A549 (cell line): ENCODE measurements around the gene PHYHIPL.

ENCODE experiments used
- CBX2 ChIP-seq: fragments of 200-600 bp; sonication (generic); IDR thresholded peaks from 2 replicates; pipeline ENCODE4 v1.6.1; 2016; ENCODE audit warnings: low read depth, mild to moderate bottlenecking, borderline replicate concordance
- CBX8 ChIP-seq: fragments of 200-600 bp; sonication (generic); IDR thresholded peaks from 2 replicates; pipeline ENCODE4 v1.6.1; 2016
- CEBPB ChIP-seq, 2 experiments: fragments of >200 bp in 1 of 2; sonication (Bioruptor Twin) in 1 of 2; formaldehyde crosslinking in 1 of 2; IDR thresholded peaks; 2 replicates each; pipeline ENCODE4 v1.6.1; 2012 to 2016
- CHD2 ChIP-seq: fragments of 150-350 bp; IDR thresholded peaks from 2 replicates; pipeline ENCODE4 v1.6.1; 2014; ENCODE audit warnings: low read length; ENCODE audit not compliant: partially characterized antibody
- CTCF ChIP-seq: fragments of >200 bp; sonication (Bioruptor Twin); formaldehyde crosslinking; IDR thresholded peaks from 3 replicates; pipeline ENCODE4 v1.5.1; 2016
- JUNB ChIP-seq: fragments of >200 bp; sonication (Bioruptor Twin); formaldehyde crosslinking; IDR thresholded peaks from 2 replicates; pipeline ENCODE4 v1.6.1; 2016
- POLR2A ChIP-seq: IDR thresholded peaks from 2 replicates; pipeline ENCODE4 v1.6.1; 2012; ENCODE audit warnings: mild to moderate bottlenecking, low read length
- RNF2 ChIP-seq: fragments of 200-600 bp; sonication (generic); IDR thresholded peaks from 2 replicates; pipeline ENCODE4 v1.6.1; 2016; ENCODE audit warnings: low read depth, mild to moderate bottlenecking, antibody characterized with exemption, moderate library complexity, borderline replicate concordance
- TF ChIP-seq, protein P1 (sequence below): IDR thresholded peaks from 2 replicates; pipeline ENCODE4 v1.6.1; 2012

DNA sequence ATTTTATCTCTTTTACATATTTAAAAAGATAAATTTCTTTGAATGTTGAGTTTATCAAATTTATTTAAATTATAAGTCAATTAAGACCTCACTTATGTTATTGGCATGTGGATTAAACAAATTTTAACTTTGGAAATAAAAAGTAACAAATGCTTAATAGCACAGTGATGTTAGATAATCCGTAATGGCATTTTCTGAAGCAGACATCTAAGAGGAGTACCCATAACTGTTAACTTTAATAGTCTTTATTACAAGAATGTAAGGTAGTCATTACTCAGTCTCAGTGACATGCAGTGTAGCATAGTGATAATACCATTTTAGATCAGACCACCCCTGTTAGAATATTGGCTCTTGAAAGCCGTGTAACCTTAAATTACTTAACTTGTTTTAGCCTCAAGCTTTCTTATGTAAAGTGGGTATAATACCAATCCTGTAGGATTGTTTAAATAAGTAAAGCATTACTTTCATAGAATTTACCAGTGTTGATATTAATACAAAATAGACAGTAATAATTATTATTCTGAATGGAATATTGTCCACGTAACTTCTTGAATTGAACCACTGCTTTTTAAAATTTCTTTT lies 4.3 kb downstream of the PHYHIPL start:
- TF ChIP-seq CTCF = no peak
- TF ChIP-seq CHD2 = no peak
- no peak for TF ChIP-seq JUNB
- TF ChIP-seq CEBPB (IDR thresholded peaks at IDR 0.05) = no peak
- no peak for TF ChIP-seq CBX8
- TF ChIP-seq RNF2 = no peak
- no peak for TF ChIP-seq POLR2A
- TF ChIP-seq, protein P1, sequence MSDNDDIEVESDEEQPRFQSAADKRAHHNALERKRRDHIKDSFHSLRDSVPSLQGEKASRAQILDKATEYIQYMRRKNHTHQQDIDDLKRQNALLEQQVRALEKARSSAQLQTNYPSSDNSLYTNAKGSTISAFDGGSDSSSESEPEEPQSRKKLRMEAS = no peak
- no peak for TF ChIP-seq CBX2
